Mesenchymal stem cell (in vitro differentiated cells and primary cell): ENCODE results near the gene HMGXB3.
A peak's percentile ranks its signal among the peaks of the same experiment; 100 is the strongest.
"Not testable (repeated sequence)": the region's sequence is repeated elsewhere in the genome, so short reads cannot be mapped to it uniquely, and the experiment has no call there.

Experiments
- DNase-seq: peaks from one replicate; pipeline ENCODE4 v3.0.0-alpha.2; 2013
- H2AFZ ChIP-seq: one replicate; pipeline ENCODE4 v1.6.1; 2013; ENCODE audit warnings: low read depth, mild to moderate bottlenecking, control low read depth, inconsistent platforms, low read length, moderate library complexity
- H2AK5ac ChIP-seq: 2 replicates; pipeline ENCODE4 v1.6.1; 2013; ENCODE audit warnings: low read length, moderate library complexity, mild to moderate bottlenecking, inconsistent platforms; ENCODE audit not compliant: severe bottlenecking
- H2BK120ac ChIP-seq: one replicate; pipeline ENCODE4 v1.6.1; 2013; ENCODE audit warnings: low read depth, mild to moderate bottlenecking, inconsistent platforms, low read length, moderate library complexity
- H2BK12ac ChIP-seq, 2 experiments: one replicate each; pipeline ENCODE4 v1.6.1; 2013; ENCODE audit warnings: inconsistent platforms in 2 of 2, low read length in 2 of 2, mild to moderate bottlenecking in 2 of 2, moderate library complexity in 2 of 2, control low read depth in 1 of 2
- H2BK15ac ChIP-seq: one replicate; pipeline ENCODE4 v1.6.1; 2013; ENCODE audit warnings: mild to moderate bottlenecking, low read depth, inconsistent platforms; ENCODE audit not compliant: poor library complexity, severe bottlenecking
- H2BK5ac ChIP-seq: 2 replicates; pipeline ENCODE4 v1.6.1; 2013; ENCODE audit warnings: low read depth, mild to moderate bottlenecking, low read length, control low read depth, inconsistent platforms; ENCODE audit not compliant: poor library complexity, severe bottlenecking
- H3K14ac ChIP-seq, 2 experiments: one replicate each; pipeline ENCODE4 v1.6.1; 2013; ENCODE audit warnings: inconsistent platforms in 2 of 2, low read length in 2 of 2, control low read depth in 1 of 2, mild to moderate bottlenecking in 1 of 2, moderate library complexity in 1 of 2
- H3K18ac ChIP-seq, 2 experiments: one replicate each; pipeline ENCODE4 v1.6.1; 2013; ENCODE audit warnings: inconsistent platforms in 2 of 2, low read length in 2 of 2, control low read depth in 1 of 2, low read depth in 1 of 2, mild to moderate bottlenecking in 1 of 2
- H3K23ac ChIP-seq, 2 experiments: one replicate each; pipeline ENCODE4 v1.6.1; 2013; ENCODE audit warnings: inconsistent platforms in 2 of 2, low read length in 2 of 2, mild to moderate bottlenecking in 2 of 2, moderate library complexity in 2 of 2, control low read depth in 1 of 2
- H3K27ac ChIP-seq: 2 replicates; pipeline ENCODE4 v1.5.1; 2013; ENCODE audit warnings: mild to moderate bottlenecking, moderate library complexity, low read length, control low read depth, inconsistent platforms; ENCODE audit not compliant: poor library complexity, severe bottlenecking
- H3K27me3 ChIP-seq, 2 experiments: 2 replicates each; pipeline versions ENCODE4 v1.6.1 to v1.7.0; 2013; ENCODE audit warnings: low read length in 2 of 2, mild to moderate bottlenecking in 2 of 2, moderate library complexity in 2 of 2, control low read depth in 1 of 2, inconsistent platforms in 1 of 2; ENCODE audit not compliant: control insufficient read depth in 1 of 2, insufficient read depth in 1 of 2
- H3K36me3 ChIP-seq, 2 experiments: 2 replicates each; pipeline versions ENCODE4 v1.6.1 to v1.7.0; 2013; ENCODE audit warnings: low read length in 2 of 2, control low read depth in 1 of 2, inconsistent platforms in 1 of 2, low read depth in 1 of 2, mild to moderate bottlenecking in 1 of 2; ENCODE audit not compliant: insufficient read depth in 2 of 2, control insufficient read depth in 1 of 2
- H3K4ac ChIP-seq, 2 experiments: one replicate each; pipeline ENCODE4 v1.6.1; 2013; ENCODE audit warnings: inconsistent platforms in 2 of 2, low read length in 2 of 2, mild to moderate bottlenecking in 2 of 2, moderate library complexity in 2 of 2, control low read depth in 1 of 2, low read depth in 1 of 2
- H3K4me1 ChIP-seq: 2 replicates; pipeline ENCODE4 v1.6.1; 2013; ENCODE audit warnings: low read depth, low read length, control low read depth; ENCODE audit not compliant: control insufficient read depth, insufficient read depth
- H3K4me2 ChIP-seq: 2 replicates; pipeline ENCODE4 v1.6.1; 2013; ENCODE audit warnings: low read length, mild to moderate bottlenecking, inconsistent platforms; ENCODE audit not compliant: poor library complexity, severe bottlenecking
- H3K4me3 ChIP-seq, 2 experiments: 2 replicates each; pipeline versions ENCODE4 v1.5.1 to v1.7.0; 2013; ENCODE audit warnings: low read length in 2 of 2, mild to moderate bottlenecking in 2 of 2, control low read depth in 1 of 2, low read depth in 1 of 2; ENCODE audit not compliant: insufficient read depth in 1 of 2
- H3K79me1 ChIP-seq: replicated peaks from 2 replicates; pipeline ENCODE4 v1.6.1; 2013; ENCODE audit warnings: mild to moderate bottlenecking, control low read depth, low read length, inconsistent platforms; ENCODE audit not compliant: poor library complexity, severe bottlenecking
- H3K9ac ChIP-seq: 2 replicates; pipeline ENCODE4 v1.7.0; 2013; ENCODE audit warnings: mild to moderate bottlenecking, low read length, moderate library complexity
- H3K9me3 ChIP-seq: 2 replicates; pipeline ENCODE4 v1.7.0; 2013; ENCODE audit warnings: mild to moderate bottlenecking, low read length; ENCODE audit not compliant: control insufficient read depth
- H4K8ac ChIP-seq: one replicate; pipeline ENCODE4 v1.6.1; 2013; ENCODE audit warnings: inconsistent platforms, mild to moderate bottlenecking, low read length, moderate library complexity
- H4K91ac ChIP-seq: one replicate; pipeline ENCODE4 v1.6.1; 2013; ENCODE audit warnings: mild to moderate bottlenecking, low read length, inconsistent platforms
- WGBS: methylation state at CpG from one replicate; pipeline ENCODE4 v1.1.7; 2013; ENCODE audit warnings: mixed read lengths; 5-methylcytosine and 5-hydroxymethylcytosine counted together

HMGXB3 gene

GRCh38 chr5:150082889-150083288, 82.3 kb downstream of the HMGXB3 start:
- Histone ChIP-seq H2BK120ac (no peak overlapping the region), H3K9ac (no peak overlapping the region), H4K91ac (no peak overlapping the region), H3K4ac (no peak overlapping the region), H2AK5ac (no peak overlapping the region), H3K14ac (peak overlapping the region in 1 of 2 experiments; percentile 15), H3K27ac (no peak overlapping the region), H3K4me3 (no peak overlapping the region), H3K4me2 (no peak overlapping the region), H3K9me3 (no peaks in the 10 kb centered on the region), H4K8ac (no peak overlapping the region), H3K79me1 (no peaks in the 10 kb centered on the region), H3K4me1 (peaks cover 6% of the 10 kb centered on the region), H2AFZ (no peak overlapping the region), H2BK12ac (no peak overlapping the region), H3K23ac (no peak overlapping the region), H2BK5ac (no peak overlapping the region), H3K36me3 (no peaks in the 10 kb centered on the region), H3K18ac (no peak overlapping the region), H2BK15ac (no peak overlapping the region), H3K27me3 (peaks cover 0 to 23% of the 10 kb centered on the region in 2 experiments)
- no peak for DNase-seq
- WGBS = 94% methylated on average over 6 of the region's 6 CpGs

GRCh38 chr5:150084754-150085153, 84.2 kb downstream of the HMGXB3 start:
- not testable (repeated sequence) for H2BK120ac ChIP-seq, H3K79me1 ChIP-seq, H2BK15ac ChIP-seq, H3K4me3 ChIP-seq, H3K18ac ChIP-seq, H3K14ac ChIP-seq, H3K9ac ChIP-seq, H2BK12ac ChIP-seq, H3K4ac ChIP-seq, H2AK5ac ChIP-seq, H2AFZ ChIP-seq, H3K4me1 ChIP-seq, H4K8ac ChIP-seq, H3K36me3 ChIP-seq, DNase-seq, H2BK5ac ChIP-seq, H4K91ac ChIP-seq, H3K9me3 ChIP-seq, H3K23ac ChIP-seq, H3K27ac ChIP-seq, H3K4me2 ChIP-seq
- peaks cover 0 to 23% of the 10 kb centered on the region in 2 experiments for H3K27me3 ChIP-seq
- WGBS = 96% methylated on average over 5 of the region's 6 CpGs

DNA sequence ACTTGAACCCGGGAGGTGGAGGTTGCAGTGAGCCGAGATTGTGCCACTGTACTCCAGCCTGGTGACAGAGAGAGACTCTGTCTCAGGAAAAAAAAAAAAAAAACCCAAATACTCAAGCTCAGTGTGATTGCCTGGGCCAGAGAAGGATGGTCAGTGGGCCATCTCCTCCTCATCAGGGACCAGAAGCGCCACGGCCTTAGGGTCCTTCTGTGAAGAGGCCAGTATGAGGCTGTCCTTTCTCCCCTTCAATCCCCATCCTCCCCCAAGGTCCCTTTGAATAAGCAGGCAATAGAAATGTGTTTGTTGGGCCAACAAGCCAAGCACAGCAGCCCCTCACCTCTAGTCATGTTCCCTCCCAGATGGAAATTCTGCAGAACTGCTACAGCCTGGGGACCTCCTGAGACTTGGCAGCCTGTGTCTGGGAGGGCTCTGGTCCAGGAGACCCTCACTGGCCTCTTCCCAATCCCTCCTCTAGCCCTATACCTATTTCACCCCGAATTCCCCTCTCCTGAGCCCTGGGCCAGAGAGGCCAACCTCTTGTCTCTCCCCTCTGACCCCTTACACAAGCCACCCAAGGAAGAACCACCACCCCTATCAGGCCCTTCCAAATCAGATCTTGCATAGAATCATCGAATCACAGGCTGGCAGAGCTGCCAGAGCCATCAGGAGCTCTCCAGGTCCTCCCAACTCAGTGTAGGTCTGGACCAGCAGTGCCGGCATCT, 84.8 kb downstream of the HMGXB3 start:
- WGBS = 80% methylated on average over 7 of the region's 7 CpGs
- Histone ChIP-seq H3K36me3 (no peaks in the 10 kb centered on the region), H3K4me1 (peaks cover 4% of the 10 kb centered on the region), H3K4me3 (no peak overlapping the region), H2BK5ac (no peak overlapping the region), H3K14ac (no peak overlapping the region), H3K9me3 (no peaks in the 10 kb centered on the region), H3K27me3 (peaks cover 0 to 23% of the 10 kb centered on the region in 2 experiments), H2BK12ac (no peak overlapping the region), H3K18ac (no peak overlapping the region), H3K9ac (no peak overlapping the region), H4K8ac (no peak overlapping the region), H3K79me1 (no peaks in the 10 kb centered on the region), H3K4ac (no peak overlapping the region), H3K23ac (no peak overlapping the region), H4K91ac (no peak overlapping the region), H2BK15ac (no peak overlapping the region), H3K4me2 (no peak overlapping the region), H3K27ac (no peak overlapping the region), H2AK5ac (no peak overlapping the region), H2AFZ (no peak overlapping the region), H2BK120ac (no peak overlapping the region)
- DNase-seq = no peak

DNA sequence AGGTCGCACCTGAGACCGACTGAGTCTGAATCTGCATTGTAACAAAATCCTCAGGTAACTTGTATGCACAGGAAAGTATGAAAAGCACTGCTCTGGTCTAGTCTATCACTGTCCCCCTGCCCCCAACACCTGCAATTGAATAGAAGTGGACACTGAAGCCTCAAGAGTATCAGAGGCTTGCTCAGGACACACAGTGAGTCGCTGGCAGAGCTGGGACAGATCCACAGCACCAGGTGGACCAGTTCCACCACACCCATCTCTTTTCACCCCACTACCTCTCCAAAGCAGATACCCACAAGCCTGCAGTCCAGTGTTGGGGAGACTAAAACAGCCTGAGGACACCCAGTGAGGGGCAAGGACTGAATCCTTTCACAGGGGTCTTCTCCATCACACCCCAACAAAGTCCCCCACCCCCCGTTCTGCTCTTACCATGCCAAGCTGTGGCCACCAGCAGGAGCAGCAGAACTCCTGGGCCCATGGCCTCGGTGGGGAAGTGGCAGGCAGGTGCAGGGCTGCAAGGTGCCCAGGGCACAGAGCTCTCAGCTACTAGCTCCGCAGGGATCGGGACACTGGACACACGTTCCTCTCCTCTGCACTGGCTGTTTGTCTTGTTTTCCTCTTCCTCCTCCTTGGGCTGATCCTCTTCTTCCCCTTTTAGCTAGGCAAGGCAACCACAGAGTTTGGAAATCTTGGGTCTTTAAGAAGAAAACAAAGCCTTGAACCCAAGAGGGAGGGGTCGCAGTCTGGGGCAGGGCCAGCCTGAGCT, 85.6 kb downstream of the HMGXB3 start, which contains the start of gene CSF1R:
Gene CSF1R (minus strand): TSS at position 605 of the 766 bp plus-strand sequence. CDS start 127 bp downstream, at position 478.
- Histone ChIP-seq H3K9ac (no peak within 1 kb of the TSS), H3K4me2 (no peak within 1 kb of the TSS), H3K27me3 (peaks cover 0 to 23% of the 10 kb centered on the region in 2 experiments), H2BK120ac (no peak within 1 kb of the TSS), H4K8ac (no peak within 1 kb of the TSS), H3K9me3 (no peaks in the 10 kb centered on the region), H3K4me3 (no peak within 1 kb of the TSS), H3K36me3 (no peaks in the 10 kb centered on the region), H3K14ac (no peak within 1 kb of the TSS), H3K4me1 (peaks cover 4% of the 10 kb centered on the region), H3K23ac (no peak within 1 kb of the TSS), H3K27ac (no peak within 1 kb of the TSS), H2BK5ac (no peak within 1 kb of the TSS), H2BK12ac (no peak within 1 kb of the TSS), H4K91ac (no peak within 1 kb of the TSS), H2AFZ (no peak within 1 kb of the TSS), H2BK15ac (no peak within 1 kb of the TSS), H2AK5ac (no peak within 1 kb of the TSS), H3K4ac (no peak within 1 kb of the TSS), H3K18ac (no peak within 1 kb of the TSS), H3K79me1 (no peaks in the 10 kb centered on the region)
- WGBS = 91% methylated on average over 9 of the region's 9 CpGs
- DNase-seq = no peak
